CD14-positive monocyte (primary cell): ENCODE measurements around the gene TBC1D22A. TPM values are rescaled to one million over a fixed set of nuclear protein-coding genes. Genes with fewer than 3 reads are reported as not detected.
A peak's percentile ranks its signal among the peaks of the same experiment; 100 is the strongest.

Experiments used
- DNase-seq, 3 donors: peaks; one replicate each; pipeline ENCODE4 v3.0.0-alpha.2; 2011 to 2022
- H2AFZ ChIP-seq: 2 replicates; pipeline ENCODE4 v1.6.0; 2012; ENCODE audit warnings: mild to moderate bottlenecking, low read depth, low read length, inconsistent platforms; ENCODE audit not compliant: insufficient read depth, poor library complexity, severe bottlenecking
- H3K27ac ChIP-seq, 2 donors: 1 replicate in 1 of 2; 2 replicates in 1 of 2; pipeline ENCODE4 v1.5.1; 2012 to 2013; ENCODE audit warnings: low read length in 2 of 2, control low read depth in 1 of 2, inconsistent platforms in 1 of 2, low read depth in 1 of 2, mild to moderate bottlenecking in 1 of 2
- H3K27me3 ChIP-seq, 2 donors: one replicate each; pipeline versions ENCODE4 v1.6.0 to v1.6.1; 2011 to 2013; ENCODE audit warnings: low read length in 2 of 2; ENCODE audit not compliant: control insufficient read depth in 2 of 2, insufficient read depth in 2 of 2
- H3K36me3 ChIP-seq, 2 donors: replicated peaks in 1 of 2; 1 replicate in 1 of 2; 2 replicates in 1 of 2; pipeline versions ENCODE4 v1.5.1 to v1.6.1; 2012 to 2013; ENCODE audit warnings: low read length in 2 of 2, control low read depth in 1 of 2, inconsistent platforms in 1 of 2, mild to moderate bottlenecking in 1 of 2; ENCODE audit not compliant: insufficient read depth in 2 of 2, control insufficient read depth in 1 of 2
- H3K4me1 ChIP-seq, 2 donors: 1 replicate in 1 of 2; 2 replicates in 1 of 2; pipeline versions ENCODE4 v1.5.1 to v1.6.1; 2012 to 2013; ENCODE audit warnings: low read length in 2 of 2, control low read depth in 1 of 2, inconsistent platforms in 1 of 2, mild to moderate bottlenecking in 1 of 2, moderate library complexity in 1 of 2; ENCODE audit not compliant: insufficient read depth in 2 of 2, control insufficient read depth in 1 of 2
- H3K4me2 ChIP-seq: replicated peaks from 2 replicates; pipeline ENCODE3; 2012; ENCODE audit warnings: low read length, moderate library complexity, mild to moderate bottlenecking; ENCODE audit not compliant: poor library complexity, severe bottlenecking; ENCODE audit errors: extremely low read depth
- H3K4me3 ChIP-seq, 3 experiments: fragments of 200-600 bp in 1 of 3; sonication (generic) in 1 of 3; replicated peaks in 1 of 3; 1 replicate in 2 of 3; 2 replicates in 1 of 3; pipeline ENCODE4 v1.5.1; 2011 to 2013; ENCODE audit warnings: low read length in 3 of 3, mild to moderate bottlenecking in 3 of 3, control low read depth in 2 of 3, low read depth in 2 of 3, inconsistent platforms in 1 of 3, moderate library complexity in 1 of 3
- H3K79me2 ChIP-seq: 2 replicates; pipeline ENCODE4 v1.6.0; 2012; ENCODE audit warnings: mild to moderate bottlenecking, control low read depth, inconsistent platforms, low read length, moderate library complexity; ENCODE audit not compliant: insufficient read depth
- H3K9ac ChIP-seq: 2 replicates; pipeline ENCODE4 v1.6.0; 2017; ENCODE audit warnings: low read length, mild to moderate bottlenecking; ENCODE audit not compliant: insufficient read depth, poor library complexity, severe bottlenecking
- H3K9me3 ChIP-seq, 2 donors: replicated peaks in 1 of 2; 1 replicate in 1 of 2; 2 replicates in 1 of 2; pipeline versions ENCODE4 v1.5.1 to v1.6.1; 2012 to 2013; ENCODE audit warnings: low read length in 2 of 2, control low read depth in 1 of 2; ENCODE audit not compliant: control insufficient read depth in 1 of 2, insufficient read depth in 1 of 2
- H4K20me1 ChIP-seq: 2 replicates; pipeline ENCODE4 v1.6.0; 2012; ENCODE audit warnings: mild to moderate bottlenecking, low read length, control low read depth, moderate library complexity; ENCODE audit not compliant: insufficient read depth
- H3K27ac Mint-ChIP-seq, 7 donors: one replicate each; pipeline ENCODE4 v1.8.0; 2020; ENCODE audit warnings: mild to moderate bottlenecking in 7 of 7, mixed read lengths in 7 of 7, moderate library complexity in 6 of 7, inconsistent platforms in 2 of 7
- H3K27me3 Mint-ChIP-seq, 3 donors: one replicate each; pipeline ENCODE4 v1.8.0; 2021 to 2022; ENCODE audit warnings: low read depth in 3 of 3, mild to moderate bottlenecking in 3 of 3, mixed read lengths in 3 of 3, moderate library complexity in 3 of 3, inconsistent platforms in 1 of 3
- H3K36me3 Mint-ChIP-seq, 2 donors: one replicate each; pipeline ENCODE4 v1.8.0; 2020; ENCODE audit warnings: mixed read lengths in 2 of 2, inconsistent platforms in 1 of 2, mild to moderate bottlenecking in 1 of 2
- H3K4me1 Mint-ChIP-seq: one replicate; pipeline ENCODE4 v1.8.0; 2020; ENCODE audit warnings: mild to moderate bottlenecking, mixed read lengths
- H3K4me3 Mint-ChIP-seq, 2 donors: one replicate each; pipeline ENCODE4 v1.8.0; 2020; ENCODE audit warnings: mild to moderate bottlenecking in 2 of 2, mixed read lengths in 2 of 2, moderate library complexity in 1 of 2
- H3K9me3 Mint-ChIP-seq, 7 donors: one replicate each; pipeline ENCODE4 v1.8.0; 2020 to 2022; ENCODE audit warnings: mixed read lengths in 7 of 7, mild to moderate bottlenecking in 6 of 7, moderate library complexity in 6 of 7, inconsistent platforms in 2 of 7
- WGBS: methylation state at CpG from one replicate; pipeline ENCODE4 v1.1.5; 2013; ENCODE audit warnings: missing lambda C conversion rate; ENCODE audit not compliant: insufficient coverage; 5-methylcytosine and 5-hydroxymethylcytosine counted together
- intact Hi-C, 2 donors: fragments of 100-400 bp; cut with micrococcal nuclease; formaldehyde crosslinking; loops; one replicate each; pipeline versions ENCODE4 v1.15.0 to v1.15.1; 2023
- polyA plus RNA-seq, 3 donors: library from polyadenylated mRNA; depleted of rRNA in 1 of 3; unstranded in 2 of 3; stranded (reverse) in 1 of 3; fragments of 300-500 nt in 2 of 3; fragments of >200 nt in 1 of 3; fragmentation: Illumina TruSeq in 2 of 3; gene quantifications; 1 replicate in 2 of 3; 2 replicates in 1 of 3; pipeline ENCODE4 v1.2.3, GENCODE V29; 2012 to 2021
- TF ChIP-seq, protein P1 (sequence below): fragments of 200-600 bp; IDR thresholded peaks from one replicate; pipeline ENCODE4 v1.8.0; 2022; ENCODE audit warnings: antibody characterized with exemption, mild to moderate bottlenecking

The TBC1D22A gene
- polyA plus RNA-seq, 3 donors = 25.9 to 36.2 (median 29.5) TPM

DNA sequence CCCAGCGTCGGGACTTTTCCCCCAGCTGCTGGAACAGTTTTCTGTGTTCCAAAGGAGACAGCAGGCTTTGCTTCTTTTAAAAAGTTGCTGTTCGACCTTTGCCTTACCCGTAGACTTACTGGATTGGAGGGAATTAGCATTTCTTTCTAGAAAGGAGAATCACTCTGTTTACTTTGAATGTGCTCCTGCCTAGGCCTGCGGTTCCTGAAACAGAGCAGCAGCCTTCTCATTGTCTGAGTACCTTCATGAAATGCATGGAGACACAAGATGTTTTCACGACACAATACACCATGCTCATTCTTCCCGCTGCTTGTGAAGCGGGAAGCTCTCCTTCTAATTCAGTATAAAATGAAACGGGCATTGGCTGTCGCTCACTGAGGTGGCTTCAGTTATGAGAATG, 196.2 kb downstream of the TBC1D22A start:
- no peak for DNase-seq
- peaks cover 7 to 65% of the 10 kb centered on the region in 2 donors for H3K36me3 ChIP-seq
- peaks cover 0 to 2% of the 10 kb centered on the region in 2 donors for H3K4me1 ChIP-seq
- H3K27ac ChIP-seq = no peak overlapping the region
- no peaks in the 10 kb centered on the region for H3K27me3 ChIP-seq
- no peaks in the 10 kb centered on the region for H3K9me3 Mint-ChIP-seq
- peaks cover 90% of the 10 kb centered on the region for H4K20me1 ChIP-seq
- no peak overlapping the region for H3K4me3 ChIP-seq
- no peak overlapping the region for H3K9ac ChIP-seq
- H3K9me3 ChIP-seq = no peaks in the 10 kb centered on the region
- peaks cover 18% of the 10 kb centered on the region for H3K4me1 Mint-ChIP-seq
- no peaks in the 10 kb centered on the region for H3K79me2 ChIP-seq
- no peak overlapping the region for H2AFZ ChIP-seq
- intact Hi-C loops = no loop called here
- WGBS = 98% methylated on average over 3 of the region's 10 CpGs
- H3K36me3 Mint-ChIP-seq = peaks cover 40 to 43% of the 10 kb centered on the region in 2 donors
- H3K27me3 Mint-ChIP-seq = no peaks in the 10 kb centered on the region
- TF ChIP-seq, protein P1, sequence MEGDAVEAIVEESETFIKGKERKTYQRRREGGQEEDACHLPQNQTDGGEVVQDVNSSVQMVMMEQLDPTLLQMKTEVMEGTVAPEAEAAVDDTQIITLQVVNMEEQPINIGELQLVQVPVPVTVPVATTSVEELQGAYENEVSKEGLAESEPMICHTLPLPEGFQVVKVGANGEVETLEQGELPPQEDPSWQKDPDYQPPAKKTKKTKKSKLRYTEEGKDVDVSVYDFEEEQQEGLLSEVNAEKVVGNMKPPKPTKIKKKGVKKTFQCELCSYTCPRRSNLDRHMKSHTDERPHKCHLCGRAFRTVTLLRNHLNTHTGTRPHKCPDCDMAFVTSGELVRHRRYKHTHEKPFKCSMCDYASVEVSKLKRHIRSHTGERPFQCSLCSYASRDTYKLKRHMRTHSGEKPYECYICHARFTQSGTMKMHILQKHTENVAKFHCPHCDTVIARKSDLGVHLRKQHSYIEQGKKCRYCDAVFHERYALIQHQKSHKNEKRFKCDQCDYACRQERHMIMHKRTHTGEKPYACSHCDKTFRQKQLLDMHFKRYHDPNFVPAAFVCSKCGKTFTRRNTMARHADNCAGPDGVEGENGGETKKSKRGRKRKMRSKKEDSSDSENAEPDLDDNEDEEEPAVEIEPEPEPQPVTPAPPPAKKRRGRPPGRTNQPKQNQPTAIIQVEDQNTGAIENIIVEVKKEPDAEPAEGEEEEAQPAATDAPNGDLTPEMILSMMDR = no peak
- H3K4me3 Mint-ChIP-seq = no peak overlapping the region
- H3K27ac Mint-ChIP-seq = peak overlapping the region in 1 of 7 donors; percentile 25
- H3K4me2 ChIP-seq = no peak overlapping the region

DNA sequence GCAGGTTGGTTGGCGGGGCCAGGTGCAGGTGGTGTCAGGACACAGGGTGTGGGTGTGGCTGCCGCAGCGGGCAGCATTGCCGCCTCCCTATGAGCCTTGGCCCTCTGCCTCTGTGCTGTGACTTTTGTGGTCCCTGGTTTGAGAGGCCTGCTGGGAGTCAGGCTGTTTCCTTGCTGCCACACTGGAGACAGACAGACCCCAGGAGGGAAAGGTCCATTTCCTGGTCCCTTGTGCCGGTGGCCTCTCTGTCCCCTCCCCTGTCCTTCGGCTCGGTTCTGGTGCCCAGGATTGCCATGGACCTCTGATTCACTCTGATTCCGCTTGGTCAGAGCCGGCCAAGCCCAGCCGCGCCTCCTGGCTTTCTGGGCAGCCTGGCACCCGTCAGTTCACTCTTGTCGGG, 196.9 kb downstream of the TBC1D22A start:
- H3K4me1 ChIP-seq = peaks cover 0 to 2% of the 10 kb centered on the region in 2 donors
- no peaks in the 10 kb centered on the region for H3K27me3 ChIP-seq
- Mint-ChIP-seq H3K27ac (peak overlapping the region in 2 of 7 donors; percentile 32 to 61), H3K4me3 (no peak overlapping the region), H3K36me3 (peaks cover 40 to 43% of the 10 kb centered on the region in 2 donors), H3K27me3 (no peaks in the 10 kb centered on the region), H3K9me3 (no peaks in the 10 kb centered on the region), H3K4me1 (peaks cover 18% of the 10 kb centered on the region)
- no peak overlapping the region for H3K4me2 ChIP-seq
- no peak for DNase-seq
- intact Hi-C loops = no loop called here
- TF ChIP-seq, protein P1 = no peak
- 84% methylated on average over 9 of the region's 13 CpGs for WGBS
- H3K9ac ChIP-seq = no peak overlapping the region
- no peaks in the 10 kb centered on the region for H3K9me3 ChIP-seq
- no peak overlapping the region for H2AFZ ChIP-seq
- no peak overlapping the region for H3K4me3 ChIP-seq
- H4K20me1 ChIP-seq = peaks cover 90% of the 10 kb centered on the region
- H3K36me3 ChIP-seq = peaks cover 7 to 57% of the 10 kb centered on the region in 2 donors
- no peaks in the 10 kb centered on the region for H3K79me2 ChIP-seq
- H3K27ac ChIP-seq = no peak overlapping the region
